Measurements from ENCODE around the gene ELMOD1.

Gene ELMOD1

GRCh38 chr11:107651672-107652071, 60.7 kb downstream of the ELMOD1 start:
- DNase-seq: no peak

- DNase-seq: no peak
Measured at GRCh38 chr11:107653076-107653475, 62.1 kb downstream of the ELMOD1 start.

GRCh38 chr11:107655602-107656001, 64.7 kb downstream of the ELMOD1 start:
- DNase-seq: no peak

DNA sequence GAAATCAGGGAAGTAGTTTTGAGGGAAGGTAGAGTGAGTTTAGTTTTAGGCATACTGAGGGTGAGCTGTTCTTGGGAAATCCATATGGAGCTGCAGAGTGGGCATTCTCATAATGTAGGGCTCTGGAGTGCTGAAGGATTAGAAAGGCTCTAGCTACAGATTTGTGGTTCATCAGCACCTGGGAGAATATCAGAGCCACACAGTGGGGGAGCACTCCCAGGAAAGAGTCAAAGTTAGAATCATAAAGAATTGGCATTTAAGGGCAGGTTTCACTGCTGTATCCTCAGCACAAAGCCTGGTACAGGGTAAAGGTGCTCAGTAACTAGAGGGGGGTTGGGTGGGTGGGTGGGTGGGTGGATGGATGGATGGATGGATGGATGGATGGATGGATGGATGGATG, 68.4 kb downstream of the ELMOD1 start:
- DNase-seq: no peak

- no peak for DNase-seq
Measured at GRCh38 chr11:107660066-107660465, 69.1 kb downstream of the ELMOD1 start.

DNA sequence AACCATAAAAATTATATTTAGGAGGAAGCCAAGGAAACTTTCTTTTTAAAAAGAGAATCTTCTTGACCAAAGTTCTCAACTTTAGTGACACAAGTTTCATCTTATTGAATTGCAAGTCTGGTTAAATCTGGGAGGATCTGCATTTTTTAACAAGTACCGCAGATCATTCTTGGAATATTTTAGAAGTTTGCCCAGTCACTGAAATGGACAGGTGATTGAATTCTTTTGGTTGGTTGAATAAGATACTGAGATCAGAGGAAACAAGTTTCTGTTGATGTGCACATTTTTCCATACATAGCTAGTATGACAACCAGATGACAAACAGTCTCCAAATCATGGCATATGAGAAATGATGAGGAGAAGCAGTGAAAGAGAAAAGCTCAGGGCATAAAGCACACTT, 70.7 kb downstream of the ELMOD1 start:
- DNase-seq: no peak

- no peak for DNase-seq
Measured at GRCh38 chr11:107665018-107665417, 74.1 kb downstream of the ELMOD1 start.

DNA sequence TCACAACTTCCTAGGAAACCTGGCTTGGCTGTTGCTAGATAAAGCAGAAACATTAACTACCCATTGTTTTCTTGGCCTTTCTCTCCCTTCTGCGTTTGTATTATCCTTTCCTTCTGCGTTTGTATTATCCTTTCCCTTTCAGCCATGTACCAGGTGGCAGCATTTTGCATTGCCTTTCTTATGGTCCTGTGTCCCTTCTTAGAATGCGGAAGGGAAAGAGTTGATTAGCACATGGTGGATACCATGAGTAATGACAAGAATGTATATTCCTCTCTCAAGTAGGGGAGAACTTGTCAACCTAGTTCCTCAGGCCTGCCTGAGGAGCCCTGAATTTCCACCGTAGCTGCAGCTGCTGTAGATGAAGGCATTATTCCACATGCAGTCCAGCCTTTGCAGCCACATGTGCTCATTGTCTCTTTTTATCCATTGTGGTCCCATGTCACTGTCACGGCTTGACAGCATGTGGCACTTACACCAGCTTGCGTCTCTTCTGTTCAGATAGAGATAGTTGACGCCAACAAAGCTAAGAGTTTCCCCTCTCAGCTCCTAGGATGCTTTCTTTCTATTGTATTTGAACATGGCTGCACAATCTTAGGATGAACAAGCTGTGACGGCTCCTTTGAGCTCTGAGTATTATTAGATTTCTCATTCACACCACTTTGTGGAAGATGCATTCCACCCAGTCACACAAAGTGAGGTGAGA, 76.1 kb downstream of the ELMOD1 start:
- DNase-seq: no peak

DNA sequence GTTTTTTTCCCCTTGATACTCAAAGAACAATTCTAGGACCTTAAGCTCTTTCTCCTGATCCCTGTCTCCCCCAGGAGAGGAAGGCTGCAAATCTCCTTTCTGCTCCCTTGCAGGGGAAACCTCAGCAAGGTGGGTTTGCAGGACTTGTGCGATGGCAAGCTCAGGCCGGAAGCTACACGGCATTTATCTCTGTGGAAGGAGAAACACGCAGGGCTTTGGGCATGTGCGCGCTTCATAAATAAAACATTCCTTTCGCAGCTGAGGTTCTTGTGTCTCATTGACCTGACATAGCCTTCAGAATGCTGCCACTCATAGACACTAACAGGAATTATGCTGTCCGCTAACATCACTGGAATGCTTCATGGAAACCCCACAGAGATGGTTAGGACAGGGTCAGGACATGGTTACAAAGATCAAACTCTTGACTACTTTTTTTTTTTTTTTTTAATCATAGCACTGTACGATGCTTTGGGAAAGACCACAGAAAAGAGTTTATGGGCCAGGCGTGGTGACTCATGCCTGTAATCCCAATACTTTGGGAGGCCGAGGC, 78.3 kb downstream of the ELMOD1 start:
- DNase-seq: no peak

- no peak for DNase-seq
Measured at GRCh38 chr11:107669893-107670601, 79.1 kb downstream of the ELMOD1 start.

DNA sequence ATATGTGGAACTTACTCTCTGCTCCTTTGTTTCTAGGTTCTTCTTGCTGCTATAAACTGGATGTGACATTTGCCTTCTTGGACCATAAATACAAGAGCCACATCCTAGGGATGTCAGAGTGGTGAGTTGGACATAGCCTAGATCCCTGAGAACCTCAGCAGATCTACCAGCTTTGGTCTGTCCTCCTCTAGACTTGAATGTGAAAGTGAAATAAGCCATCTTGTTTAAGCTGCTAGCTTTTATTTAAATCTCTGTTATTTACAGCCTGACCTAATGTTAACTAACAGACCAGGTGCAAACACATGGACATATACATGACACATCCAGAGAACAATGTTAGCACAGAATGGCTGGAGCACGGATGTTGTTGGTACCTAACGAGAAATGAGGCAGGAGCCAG, 85.0 kb downstream of the ELMOD1 start:
- DNase-seq: no peak

- no peak for DNase-seq
Measured at GRCh38 chr11:107676336-107677057, 85.5 kb downstream of the ELMOD1 start.

DNA sequence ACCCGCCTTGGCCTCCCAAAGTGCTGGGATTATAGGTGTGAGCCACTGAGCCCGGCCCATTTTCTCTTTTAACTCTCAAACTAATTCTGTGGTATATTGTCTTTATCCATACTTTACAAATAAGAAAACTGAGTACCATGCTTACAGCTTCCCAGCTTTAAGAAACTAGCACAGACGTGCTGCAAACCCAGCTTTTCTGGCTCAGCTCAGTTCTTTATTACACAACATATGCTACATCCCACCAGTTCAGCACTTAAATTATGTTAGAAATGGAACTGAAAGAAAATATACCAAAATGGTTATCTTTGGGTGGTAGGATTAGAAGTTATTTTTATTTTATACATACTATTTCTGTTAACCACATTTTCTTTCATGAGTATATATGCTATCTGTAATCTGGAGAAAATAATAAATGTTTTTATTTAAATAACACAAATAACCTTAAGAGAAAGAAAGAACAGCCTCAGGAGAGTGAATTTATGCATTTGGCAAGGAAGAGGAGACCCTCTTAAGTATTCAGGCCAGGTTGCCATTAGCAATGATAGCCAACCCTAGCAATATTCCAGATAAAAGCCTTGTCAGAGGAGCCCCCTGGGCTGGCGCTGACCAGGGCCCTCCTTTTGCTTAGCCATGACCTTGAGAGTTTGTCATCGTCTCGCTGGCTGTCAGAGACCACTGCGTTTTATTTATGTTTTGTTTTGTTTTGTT, 87.1 kb downstream of the ELMOD1 start:
- DNase-seq: no peak

DNA sequence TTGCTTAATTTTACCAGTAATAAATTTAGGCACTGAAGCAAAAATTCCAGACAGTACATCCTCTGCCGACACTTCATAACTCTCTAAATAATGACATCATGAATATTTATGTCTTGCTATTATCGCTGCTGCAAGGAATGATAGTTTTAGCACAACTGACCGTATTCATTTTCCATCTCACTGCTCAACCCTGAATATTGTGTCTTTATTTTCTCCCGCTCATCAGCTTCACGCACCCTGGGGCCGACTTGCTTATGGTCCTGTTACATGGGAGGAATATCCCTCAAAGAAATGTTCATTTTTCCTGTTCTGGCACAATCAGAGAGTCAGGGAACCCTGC, 87.7 kb downstream of the ELMOD1 start:
- no peak for DNase-seq

- no peak for DNase-seq
Measured at GRCh38 chr11:107679255-107680024, 88.5 kb downstream of the ELMOD1 start.

GRCh38 chr11:107682171-107682570, 91.2 kb downstream of the ELMOD1 start:
- DNase-seq: no peak

DNA sequence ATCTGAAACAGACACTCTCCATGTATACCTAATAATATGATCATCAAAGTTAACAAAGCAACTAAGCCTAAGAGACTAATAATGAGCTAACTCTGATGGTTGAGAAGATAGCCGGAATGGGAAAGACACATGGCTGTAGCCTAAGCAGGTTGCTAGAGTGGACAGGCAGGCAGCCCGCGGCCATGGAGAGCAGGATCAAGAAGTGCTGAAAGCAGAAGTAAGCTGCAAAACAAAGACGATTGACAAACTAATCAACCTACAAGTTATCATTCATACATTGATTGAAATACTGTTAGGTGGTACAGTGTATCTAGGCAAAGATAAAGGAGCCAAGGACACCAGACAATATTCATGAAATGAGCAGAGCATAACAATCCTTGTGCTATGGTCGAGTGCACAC, 91.6 kb downstream of the ELMOD1 start:
- no peak for DNase-seq

GRCh38 chr11:107683061-107683460, 92.1 kb downstream of the ELMOD1 start:
- DNase-seq: no peak

DNA sequence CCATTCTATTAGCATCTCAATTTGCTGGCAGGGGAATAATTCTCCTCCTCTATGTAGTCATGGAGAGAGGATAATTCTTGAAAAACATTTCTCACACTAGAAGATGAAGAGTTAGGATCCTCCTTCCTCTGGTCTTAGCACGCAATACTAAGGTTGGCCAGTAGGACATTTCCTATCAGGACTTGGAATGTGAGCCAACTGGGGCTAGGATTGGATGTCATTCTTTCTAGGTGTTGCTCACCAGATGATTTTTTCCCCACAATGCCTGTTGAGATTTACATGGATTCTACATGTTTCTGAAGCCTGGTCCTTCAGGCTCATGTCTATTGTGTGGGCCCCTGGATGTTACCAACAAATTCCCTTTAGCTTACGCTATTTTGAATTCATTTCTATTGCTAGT, 92.9 kb downstream of the ELMOD1 start:
- no peak for DNase-seq

DNA sequence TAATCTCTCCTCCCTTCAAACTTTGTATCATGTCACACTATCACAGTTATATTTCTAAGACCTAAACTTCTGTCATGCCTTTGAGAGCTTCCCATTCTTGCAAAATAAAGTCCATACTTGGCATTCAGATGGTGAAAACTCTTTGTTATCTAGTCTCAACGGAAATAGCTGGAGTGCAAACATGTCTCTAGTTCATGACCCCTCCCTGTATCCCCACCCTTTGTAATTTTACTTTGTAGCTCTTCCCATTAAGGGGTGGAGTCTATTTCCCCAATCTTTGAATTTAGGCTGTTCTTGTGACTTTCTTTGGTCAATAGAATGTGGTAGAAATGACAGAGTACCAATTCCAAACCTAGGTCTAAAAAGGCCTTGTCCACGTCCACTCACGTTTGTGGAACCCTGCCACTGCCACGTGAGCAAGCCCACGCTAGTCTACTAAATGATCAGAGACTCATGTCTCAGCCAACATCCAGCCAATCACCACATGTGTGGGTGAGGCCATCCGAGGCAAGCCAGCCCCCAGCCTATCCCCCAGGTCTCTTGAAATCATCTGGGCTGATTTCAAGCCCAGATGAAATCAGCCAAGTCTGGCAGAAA, 97.5 kb downstream of the ELMOD1 start:
- DNase-seq: no peak

DNA sequence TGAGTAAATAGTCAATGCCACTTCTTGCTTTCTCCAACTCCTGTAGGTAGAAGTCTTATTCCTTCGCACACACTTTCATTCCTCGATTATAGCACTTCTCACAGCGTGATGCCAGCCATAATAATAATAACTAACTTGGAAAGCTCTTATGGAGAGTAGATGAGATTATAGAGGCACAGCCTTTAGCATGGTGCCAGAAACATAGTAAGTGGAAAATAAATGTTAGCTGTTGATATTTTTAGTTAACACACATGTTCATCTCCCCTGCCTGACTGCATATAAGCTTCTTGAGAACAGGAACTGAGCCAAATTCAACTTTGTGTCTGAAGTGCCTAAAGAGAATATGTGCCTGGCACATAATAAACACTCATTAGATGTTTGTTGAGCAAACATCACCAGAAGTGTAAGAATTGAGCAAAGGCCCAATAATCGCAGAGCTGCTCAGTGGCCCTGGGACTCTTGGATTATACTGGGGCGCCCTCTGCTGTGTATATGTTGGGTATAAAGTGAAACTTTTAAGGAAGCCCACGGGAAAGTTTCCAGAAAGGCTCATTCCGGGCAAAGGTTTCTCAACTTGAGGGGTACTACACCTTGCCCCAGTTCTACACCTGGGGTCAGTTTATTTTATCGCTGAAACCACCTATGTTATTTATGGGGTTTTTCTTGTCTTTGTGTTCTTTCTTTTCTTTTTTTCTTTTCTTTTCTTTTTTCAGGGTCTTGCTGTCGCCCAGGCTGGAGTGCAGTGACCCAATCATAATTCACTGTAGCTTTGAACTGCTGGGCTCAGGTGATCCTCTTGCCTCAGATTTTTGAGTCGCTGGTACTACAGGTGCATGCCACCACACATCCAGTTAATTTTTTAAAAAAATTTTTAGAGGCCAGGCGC, 98.6 kb downstream of the ELMOD1 start:
- DNase-seq: peak; percentile 16 to 40

All from NCI-H1930 (cell line).